Measurements from ENCODE around the gene SHROOM4. TPM values are rescaled to one million over a fixed set of nuclear protein-coding genes. Genes with fewer than 3 reads are reported as not detected.

Gene SHROOM4
- total RNA-seq, 1 experiment from 2014 or later: 2.1 TPM

- Mint-ChIP-seq H3K4me3 (no peak overlapping the region), H3K27ac (no peak overlapping the region), H3K9me3 (peaks cover 36 to 48% of the 10 kb centered on the region in 2 experiments), H3K4me1 (no peaks in the 10 kb centered on the region), H3K27me3 (ENCODE audit: low read depth) (no peaks in the 10 kb centered on the region), H3K36me3 (ENCODE audit: insufficient read depth in 1 of 3, low read depth in 3 of 3) (no peaks in the 10 kb centered on the region; a peak in 2 of 7 replicates)
- Histone ChIP-seq H2BK5ac (ENCODE audit: insufficient read length, low read length) (no peak overlapping the region), H4K20me1 (ENCODE audit: control insufficient read depth, insufficient read depth, insufficient read length) (no peaks in the 10 kb centered on the region), H3K4me1 (ENCODE audit: insufficient read depth, low read length) (no peaks in the 10 kb centered on the region), H3K27ac (ENCODE audit: insufficient read length, low read depth, low read length) (no peak overlapping the region), H2AK5ac (ENCODE audit: insufficient read length, low read length) (no peak overlapping the region), H4K5ac (ENCODE audit: insufficient read length, low read depth, low read length) (no peak overlapping the region), H3K79me1 (ENCODE audit: insufficient read depth, low read depth, low read length, poor library complexity, severe bottlenecking) (no peaks in the 10 kb centered on the region), H3K9ac (ENCODE audit: extremely low read depth, insufficient read length, low read length) (no peak overlapping the region), H3K9me3 (ENCODE audit: control insufficient read depth, low read depth, low read length) (no peaks in the 10 kb centered on the region), H3K23me2 (ENCODE audit: insufficient read length, low read depth, low read length, poor library complexity, severe bottlenecking) (no peaks in the 10 kb centered on the region), H2AFZ (ENCODE audit: low read length) (no peak overlapping the region), H3T11ph (ENCODE audit: low read length) (no peak overlapping the region), H2BK15ac (ENCODE audit: low read depth, low read length) (no peak overlapping the region), H3K18ac (ENCODE audit: insufficient read length, low read depth, low read length) (no peak overlapping the region), H2BK120ac (ENCODE audit: low read depth, low read length, poor library complexity, severe bottlenecking) (no peak overlapping the region), H3K14ac (ENCODE audit: insufficient read depth, low read length) (no peak overlapping the region), H3K79me2 (ENCODE audit: insufficient read depth, low read length) (no peaks in the 10 kb centered on the region), H2BK12ac (ENCODE audit: insufficient read length, low read depth, low read length) (no peak overlapping the region), H3K4me2 (ENCODE audit: insufficient read depth, insufficient read length, low read length) (no peak overlapping the region), H4K8ac (replicated peaks; ENCODE audit: insufficient read length, low read depth, low read length) (no peak overlapping the region), H3K27me3 (ENCODE audit: insufficient read depth, low read length) (no peaks in the 10 kb centered on the region), H2BK20ac (ENCODE audit: low read depth, low read length, poor library complexity, severe bottlenecking) (no peak overlapping the region), H4K91ac (ENCODE audit: insufficient read length, low read depth, low read length) (no peak overlapping the region), H3K4ac (ENCODE audit: low read depth, low read length) (no peak overlapping the region), H3K56ac (ENCODE audit: insufficient read length, low read depth, low read length) (no peak overlapping the region), H3K23ac (ENCODE audit: insufficient read length, low read depth, low read length) (no peak overlapping the region)
- no peak for DNase-seq
- TF ChIP-seq, protein P1, sequence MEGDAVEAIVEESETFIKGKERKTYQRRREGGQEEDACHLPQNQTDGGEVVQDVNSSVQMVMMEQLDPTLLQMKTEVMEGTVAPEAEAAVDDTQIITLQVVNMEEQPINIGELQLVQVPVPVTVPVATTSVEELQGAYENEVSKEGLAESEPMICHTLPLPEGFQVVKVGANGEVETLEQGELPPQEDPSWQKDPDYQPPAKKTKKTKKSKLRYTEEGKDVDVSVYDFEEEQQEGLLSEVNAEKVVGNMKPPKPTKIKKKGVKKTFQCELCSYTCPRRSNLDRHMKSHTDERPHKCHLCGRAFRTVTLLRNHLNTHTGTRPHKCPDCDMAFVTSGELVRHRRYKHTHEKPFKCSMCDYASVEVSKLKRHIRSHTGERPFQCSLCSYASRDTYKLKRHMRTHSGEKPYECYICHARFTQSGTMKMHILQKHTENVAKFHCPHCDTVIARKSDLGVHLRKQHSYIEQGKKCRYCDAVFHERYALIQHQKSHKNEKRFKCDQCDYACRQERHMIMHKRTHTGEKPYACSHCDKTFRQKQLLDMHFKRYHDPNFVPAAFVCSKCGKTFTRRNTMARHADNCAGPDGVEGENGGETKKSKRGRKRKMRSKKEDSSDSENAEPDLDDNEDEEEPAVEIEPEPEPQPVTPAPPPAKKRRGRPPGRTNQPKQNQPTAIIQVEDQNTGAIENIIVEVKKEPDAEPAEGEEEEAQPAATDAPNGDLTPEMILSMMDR (conservative IDR thresholded peaks at IDR 0.05): no peak
- WGBS (ENCODE audit: extremely low coverage, insufficient read length, low lambda C conversion rate): no CpG with 5 or more reads among the region's 3 CpGs
Observed at GRCh38 chrX:50756276-50756675, 57.7 kb downstream of the SHROOM4 start.
